Tongue (tissue), 2 donors: Measurements from ENCODE around the gene WDR45. TPM values are rescaled to one million over a fixed set of nuclear protein-coding genes. Genes with fewer than 3 reads are reported as not detected.

Experiments
- DNase-seq: peaks from one replicate; pipeline ENCODE4 v3.0.0-alpha.2; 2015
- total RNA-seq: library from RNA; depleted of rRNA; stranded (reverse); fragments of >200 nt; gene quantifications from one replicate; pipeline ENCODE4 v1.2.3, GENCODE V29; 2014

The WDR45 gene
- total RNA-seq, 1 donor from 2014 or later: 20.3 TPM

DNA sequence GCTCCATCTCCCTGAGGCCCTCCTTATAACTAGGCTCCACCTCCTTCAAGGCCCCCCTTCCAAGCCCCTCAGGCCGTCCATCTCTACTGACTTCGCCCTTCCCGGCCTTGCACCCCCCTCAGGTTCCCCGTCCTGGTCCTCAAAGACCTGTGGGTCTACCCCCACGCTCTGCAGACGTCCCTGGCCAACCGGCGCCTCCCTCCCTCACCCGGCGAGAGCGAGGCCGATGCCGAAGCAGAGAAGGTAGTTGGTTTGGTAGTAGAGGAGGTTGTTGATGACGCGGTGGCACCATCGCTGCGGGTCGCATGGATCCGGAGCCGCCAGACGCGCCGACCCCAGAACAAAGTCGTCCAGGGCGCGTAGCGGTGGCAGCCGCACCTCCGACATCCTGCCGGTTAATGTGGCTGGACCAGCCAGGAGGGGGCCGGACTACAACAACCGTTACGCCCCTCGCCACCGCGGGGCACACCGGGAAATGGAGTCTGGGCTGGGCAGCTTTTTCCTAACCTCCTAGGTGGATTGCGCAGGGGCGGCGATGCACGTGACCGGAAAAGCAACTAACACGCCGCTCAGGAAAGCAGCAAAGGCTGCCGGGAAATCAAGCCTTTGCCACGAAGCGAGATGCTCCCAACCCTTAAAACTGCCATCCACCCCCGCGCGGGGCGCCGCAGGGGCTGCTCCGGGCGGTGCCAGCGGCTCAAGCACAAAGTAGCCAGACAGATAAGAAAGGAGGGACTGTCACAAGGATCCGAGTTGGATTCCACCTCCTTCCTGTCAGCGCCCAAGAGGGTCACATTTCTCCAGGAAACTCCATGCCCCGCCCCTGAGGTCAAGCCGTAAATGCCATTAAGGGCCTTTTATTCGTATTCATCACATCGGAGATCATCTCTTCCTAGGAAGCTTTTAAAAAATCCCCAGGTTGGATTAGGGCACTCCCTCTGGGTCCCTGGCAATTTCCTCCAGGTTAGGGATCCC, 5.8 kb downstream of the WDR45 start, which contains the start of gene PRAF2:
TSS of gene PRAF2 (minus strand) at position 402 of the 975 bp plus-strand sequence. CDS start at position 387, 15 bp downstream.
- DNase-seq: peak; percentile 96

- peak; percentile 18 for DNase-seq
Observed at GRCh38 chrX:49072712-49073095, 7.0 kb downstream of the WDR45 start.

DNA sequence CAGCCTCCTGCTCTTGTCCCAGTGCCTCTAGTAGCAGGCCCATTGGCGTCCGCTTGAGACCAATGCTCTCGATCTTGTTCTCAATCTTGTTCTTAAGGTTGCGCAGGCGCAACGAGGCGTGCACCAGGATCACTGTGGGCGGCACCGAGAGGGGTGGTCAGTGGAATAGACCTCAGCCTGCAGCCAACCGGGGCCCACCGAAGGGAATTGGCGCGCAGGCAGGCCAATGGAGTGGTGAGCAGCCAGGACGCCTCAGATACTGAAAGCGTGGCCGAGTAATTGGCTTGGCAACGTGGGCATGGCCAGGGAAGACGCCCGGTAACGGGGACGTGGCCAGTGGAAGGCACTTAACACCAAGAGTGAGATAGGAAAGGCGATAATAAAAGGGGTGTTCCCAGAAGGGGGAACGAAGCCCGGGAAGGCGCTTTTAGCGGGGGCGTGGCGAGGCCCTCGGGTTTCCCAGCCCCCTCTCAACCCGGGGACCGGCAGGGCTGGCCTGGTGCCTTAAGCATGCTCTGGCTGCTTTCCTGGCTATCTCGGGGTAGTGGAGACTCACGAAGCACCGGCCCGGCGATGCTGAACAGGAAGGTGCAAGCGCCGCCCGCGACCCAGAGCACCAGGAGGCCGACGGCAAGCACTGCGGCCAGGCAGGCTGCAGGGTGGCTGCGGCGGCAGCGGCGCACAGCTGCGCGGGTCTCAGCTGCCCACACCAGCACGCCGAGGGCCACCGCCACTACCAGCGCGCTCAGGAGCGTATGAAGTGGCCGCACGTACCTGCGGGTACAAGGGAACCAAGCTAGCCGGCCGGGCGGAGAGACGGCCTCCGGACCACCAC, 7.6 kb downstream of the WDR45 start:
- DNase-seq: peak; percentile 89

GRCh38 chrX:49070988-49071387, 8.7 kb downstream of the WDR45 start:
- no peak for DNase-seq

DNA sequence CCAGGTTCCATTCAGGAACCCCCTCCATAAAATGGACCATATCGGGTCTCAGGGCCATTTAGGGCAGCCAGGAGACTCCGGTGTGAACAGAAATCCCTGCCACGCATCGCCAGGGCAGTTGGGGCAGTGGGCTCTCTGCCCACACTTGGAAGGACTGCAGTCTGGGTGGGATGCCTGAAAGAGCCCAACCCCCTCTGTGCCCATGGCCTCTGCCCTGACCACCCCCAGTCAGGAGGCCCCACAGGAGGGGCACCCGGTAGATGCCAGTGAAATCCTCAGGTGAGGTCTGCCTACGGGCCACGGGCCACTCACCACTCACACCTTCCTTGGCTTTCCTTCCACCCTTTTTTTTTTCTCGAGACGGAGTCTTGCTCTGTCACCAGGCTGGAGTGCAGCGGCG, 10.6 kb downstream of the WDR45 start:
- no peak for DNase-seq

GRCh38 chrX:49067285-49068120, 12.2 kb downstream of the WDR45 start:
- no peak for DNase-seq

DNA sequence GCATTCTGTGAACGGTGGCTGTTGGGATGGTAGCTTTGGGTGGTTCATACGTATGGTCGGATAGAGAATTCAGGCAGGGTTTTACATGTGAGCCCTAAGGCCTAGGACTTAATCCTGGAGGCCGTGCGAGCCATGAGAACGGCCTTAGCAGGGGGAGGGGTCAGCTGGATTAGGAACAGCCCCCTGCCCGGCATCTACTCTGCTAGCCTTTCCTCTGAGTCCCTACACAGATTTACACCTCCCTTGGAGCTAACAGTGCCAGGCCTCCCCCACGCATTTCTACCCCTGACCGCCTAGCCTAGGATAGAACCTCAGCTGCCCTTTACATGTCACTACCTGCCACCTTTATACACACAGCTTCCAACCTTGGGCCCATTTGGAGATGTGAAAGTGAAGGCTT, 13.0 kb downstream of the WDR45 start:
- DNase-seq: no peak

DNA sequence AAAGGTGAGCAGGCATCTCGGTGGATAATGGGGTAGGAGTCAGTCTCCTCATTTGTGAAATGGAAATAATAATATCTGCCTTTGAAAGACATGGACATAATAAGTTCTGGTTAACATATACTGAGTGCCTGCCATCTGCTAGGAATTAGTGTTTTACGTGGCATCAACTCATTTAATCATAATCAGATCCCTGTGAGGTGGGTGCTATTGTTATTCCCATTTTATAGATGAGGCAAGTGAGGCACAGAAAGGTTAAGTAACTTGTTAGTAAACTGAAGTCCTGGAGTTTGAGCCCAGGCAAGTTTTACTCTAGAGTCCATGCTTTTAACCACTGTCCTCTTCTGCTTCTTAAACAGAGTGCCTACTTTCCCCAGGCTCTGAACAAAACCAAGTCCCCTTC, 13.4 kb downstream of the WDR45 start:
- no peak for DNase-seq

DNA sequence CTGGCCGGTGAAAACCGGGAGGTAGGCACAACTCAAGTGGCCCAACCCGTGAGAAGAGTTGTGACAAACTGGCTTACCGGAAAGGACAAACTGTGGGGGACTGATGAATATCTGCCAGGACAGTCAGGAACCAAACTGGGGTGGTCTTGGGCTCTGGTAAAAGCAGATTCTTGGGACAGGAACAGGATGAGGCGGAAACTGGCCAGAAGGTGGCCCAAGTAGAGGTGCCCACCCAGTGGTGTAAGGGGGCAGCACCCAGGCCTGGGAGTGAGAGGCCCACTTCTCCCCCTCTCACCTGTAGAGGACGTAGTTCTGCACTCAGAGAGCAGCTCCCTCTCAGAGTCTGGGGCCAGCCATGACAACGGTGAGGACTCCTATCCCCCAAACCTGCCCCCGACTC, 15.0 kb downstream of the WDR45 start:
- no peak for DNase-seq

- DNase-seq: no peak
Observed at GRCh38 chrX:49064303-49064702, 15.4 kb downstream of the WDR45 start.

DNA sequence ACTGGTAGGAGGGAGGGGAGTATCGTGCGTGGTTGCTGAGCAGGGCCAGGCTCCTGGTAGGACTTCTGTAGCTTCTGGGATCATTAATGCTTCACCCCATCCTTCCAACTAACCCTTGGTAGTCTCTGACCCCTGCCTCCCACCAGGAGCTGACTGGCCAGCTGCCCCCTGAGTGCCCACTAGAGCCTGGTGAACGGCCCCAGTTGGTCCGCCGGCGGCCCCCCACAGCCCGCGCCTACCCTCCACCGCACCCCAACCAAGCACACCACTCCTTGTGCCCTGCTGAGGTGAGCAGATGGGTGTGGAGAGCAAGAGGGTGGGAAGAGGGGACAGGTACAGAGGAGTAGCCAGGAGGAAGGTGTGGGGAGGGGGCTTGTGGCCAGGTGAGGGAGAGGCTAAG, 16.0 kb downstream of the WDR45 start:
- DNase-seq: no peak

- no peak for DNase-seq
Observed at GRCh38 chrX:49061916-49062315, 17.8 kb downstream of the WDR45 start.

- no peak for DNase-seq
Observed at GRCh38 chrX:49061490-49061889, 18.2 kb downstream of the WDR45 start.

DNA sequence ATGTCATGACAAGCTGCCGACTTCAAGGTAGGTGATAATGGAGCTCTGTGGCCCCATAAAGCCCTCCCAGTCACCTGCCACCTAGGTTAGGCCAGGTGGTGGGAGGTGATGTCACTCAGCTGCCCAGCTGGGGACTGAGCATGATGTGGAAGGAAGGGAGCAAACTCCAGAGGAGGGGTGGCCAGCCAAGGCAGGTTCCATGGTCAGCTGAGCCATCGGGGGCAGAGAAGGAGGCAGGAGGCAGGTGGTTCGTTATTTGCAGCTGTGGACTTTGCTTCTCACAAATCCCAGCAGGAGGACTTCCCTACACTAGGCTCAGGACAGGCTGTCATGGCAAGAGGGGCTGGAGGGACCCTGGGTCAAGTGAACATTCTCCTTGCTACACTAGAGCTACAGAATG, 18.8 kb downstream of the WDR45 start:
- no peak for DNase-seq

DNA sequence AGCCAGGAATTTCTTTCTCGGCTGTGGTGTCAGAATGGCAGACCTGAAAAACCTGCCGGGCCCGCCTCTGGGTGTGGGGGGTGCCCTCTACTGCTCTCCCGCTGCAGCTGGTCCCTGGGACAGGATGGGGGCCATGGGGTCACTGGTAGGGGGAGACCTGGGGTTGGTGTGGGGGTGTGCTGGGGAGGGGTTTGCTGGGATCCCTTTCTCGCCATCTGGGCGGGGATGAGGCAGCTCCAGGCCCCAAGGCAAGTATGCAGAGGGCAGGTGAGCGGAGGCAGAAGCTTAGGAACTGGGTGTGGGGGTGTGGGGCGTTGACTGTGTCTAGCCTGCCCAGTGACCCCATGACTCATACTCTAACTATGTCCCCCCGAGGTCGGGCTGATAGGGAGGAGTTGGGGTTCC, 20.0 kb downstream of the WDR45 start:
- DNase-seq: no peak

GRCh38 chrX:49059201-49059600, 20.5 kb downstream of the WDR45 start:
- DNase-seq: no peak

DNA sequence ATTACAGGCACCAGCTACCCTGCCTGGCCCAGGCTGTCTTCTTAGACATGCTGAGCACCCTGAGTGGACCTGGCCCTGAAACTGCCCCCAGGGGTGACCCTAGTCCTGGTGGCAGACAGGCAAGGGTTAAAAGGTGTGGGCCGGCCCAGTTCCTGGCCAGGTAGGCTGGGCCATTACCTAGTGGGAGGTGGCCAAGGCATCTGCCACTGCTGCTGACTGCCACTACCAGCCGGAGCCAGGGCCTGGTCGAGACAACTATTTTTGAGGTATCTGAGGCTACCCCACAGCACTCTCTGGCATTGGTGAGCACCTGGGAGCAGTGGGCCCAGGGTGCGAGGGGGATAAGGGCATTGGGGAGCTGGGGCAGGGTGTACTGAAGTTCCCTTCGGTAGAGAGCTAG, 20.9 kb downstream of the WDR45 start, which contains the start of gene CCDC120:
TSS of gene CCDC120 (plus strand) at position 206 of the 400 bp plus-strand sequence. CDS start 3,043 bp downstream, outside the sequence.
- no peak for DNase-seq

DNA sequence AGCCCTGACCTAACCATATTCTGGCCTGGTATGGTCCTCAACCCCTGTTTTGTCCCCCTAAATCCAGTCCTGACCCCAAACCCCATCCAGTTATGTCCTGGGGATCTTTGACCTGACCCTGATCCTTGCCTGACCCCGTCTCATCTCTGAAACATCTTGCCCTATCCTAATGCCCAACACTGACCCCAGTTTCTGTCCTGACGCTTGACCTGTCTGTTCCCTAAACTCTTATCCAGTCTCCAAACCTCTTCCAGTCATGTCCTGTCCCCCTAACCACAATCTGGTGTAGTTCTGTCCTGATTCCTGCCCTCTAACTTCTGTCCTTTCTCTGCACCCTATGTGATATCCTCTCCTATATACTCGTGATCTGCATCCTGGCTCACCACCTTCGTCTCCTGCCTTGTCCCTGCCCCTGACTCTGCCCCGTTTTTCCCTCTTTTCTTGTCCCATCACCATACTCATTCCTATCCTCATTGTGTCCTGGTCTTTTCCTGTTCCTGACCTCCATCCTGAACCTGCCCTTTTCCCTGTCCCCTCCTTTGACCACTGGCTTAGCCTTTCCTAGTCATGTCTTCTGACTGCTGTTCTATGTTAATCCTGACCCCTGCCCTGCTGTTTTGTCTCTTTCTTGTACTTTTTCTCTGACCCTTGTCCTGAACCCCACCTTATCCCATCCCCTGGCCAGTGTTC, 25.5 kb downstream of the WDR45 start:
- DNase-seq: no peak

GRCh38 chrX:49053223-49054072, 26.2 kb downstream of the WDR45 start:
- peak; percentile 87 for DNase-seq

DNA sequence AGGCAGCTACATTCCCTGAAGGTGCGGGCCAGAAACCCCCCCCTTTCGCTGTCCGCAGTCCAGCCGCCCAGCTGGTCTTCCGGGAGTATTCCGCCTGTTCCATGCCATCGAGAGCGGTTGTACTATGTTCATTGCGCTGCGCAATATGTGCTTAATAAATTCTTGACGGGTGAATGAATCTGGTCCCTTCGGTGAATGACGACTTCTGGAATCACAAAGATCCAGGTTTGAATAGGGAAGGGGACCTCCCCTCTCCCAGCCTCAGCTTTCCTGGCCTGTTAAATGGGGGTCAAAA, 35.8 kb downstream of the WDR45 start:
- no peak for DNase-seq
